Endothelial cell (in vitro differentiated cells): ENCODE data around the gene HSPA4. TPM values are rescaled to one million over a fixed set of nuclear protein-coding genes. Genes with fewer than 3 reads are reported as not detected.
"Not testable (repeated sequence)": the region's sequence is repeated elsewhere in the genome, so short reads cannot be mapped to it uniquely, and the experiment has no call there.

Source experiments
- DNase-seq: peaks from one replicate; pipeline ENCODE4 v3.0.0; 2021; ENCODE audit warnings: low spot score
- H3K27ac Mint-ChIP-seq: one replicate; pipeline ENCODE4 v1.8.0; 2021; ENCODE audit warnings: mixed read lengths, inconsistent platforms; ENCODE audit not compliant: unreplicated experiment
- H3K27me3 Mint-ChIP-seq: one replicate; pipeline ENCODE4 v1.8.0; 2021; ENCODE audit warnings: mild to moderate bottlenecking, moderate library complexity, mixed read lengths, inconsistent platforms; ENCODE audit not compliant: unreplicated experiment
- H3K36me3 Mint-ChIP-seq: one replicate; pipeline ENCODE4 v1.8.0; 2021; ENCODE audit warnings: mild to moderate bottlenecking, low read depth, mixed read lengths, inconsistent platforms; ENCODE audit not compliant: unreplicated experiment
- H3K4me1 Mint-ChIP-seq: one replicate; pipeline ENCODE4 v1.8.0; 2021; ENCODE audit warnings: mild to moderate bottlenecking, mixed read lengths, inconsistent platforms; ENCODE audit not compliant: unreplicated experiment
- H3K4me3 Mint-ChIP-seq: one replicate; pipeline ENCODE4 v1.8.0; 2021; ENCODE audit warnings: mild to moderate bottlenecking, mixed read lengths, inconsistent platforms; ENCODE audit not compliant: unreplicated experiment
- H3K9me3 Mint-ChIP-seq: one replicate; pipeline ENCODE4 v1.8.0; 2021; ENCODE audit warnings: mixed read lengths, inconsistent platforms; ENCODE audit not compliant: unreplicated experiment
- CTCF ChIP-seq: fragments of 200-600 bp; sonication (generic); IDR thresholded peaks from one replicate; pipeline ENCODE4 v1.5.0; 2021; ENCODE audit warnings: antibody characterized with exemption; ENCODE audit not compliant: unreplicated experiment
- long read RNA-seq: library from polyadenylated mRNA; unstranded; transcript quantifications from one replicate; pipeline ENCODE4 v2.0.0, GENCODE V29; 2020; ENCODE audit not compliant: unreplicated experiment
- total RNA-seq: library from RNA; stranded (reverse); fragmentation: NEBNext Ultra II Directional; extraction: Animal tissue kit (Norgen Biotek cat#: 25700); gene quantifications from one replicate; pipeline ENCODE4 v1.2.1, GENCODE V29; 2021; ENCODE audit not compliant: unreplicated experiment

The HSPA4 gene
- total RNA-seq = 162 TPM
- long read RNA-seq, full-length matches to known transcripts = 58 of 74 reads
- long read RNA-seq, partial matches to known transcripts = 5 of 74 reads
- long read RNA-seq, other reads (novel, unspliced or antisense) = 11 of 74 reads

DNA sequence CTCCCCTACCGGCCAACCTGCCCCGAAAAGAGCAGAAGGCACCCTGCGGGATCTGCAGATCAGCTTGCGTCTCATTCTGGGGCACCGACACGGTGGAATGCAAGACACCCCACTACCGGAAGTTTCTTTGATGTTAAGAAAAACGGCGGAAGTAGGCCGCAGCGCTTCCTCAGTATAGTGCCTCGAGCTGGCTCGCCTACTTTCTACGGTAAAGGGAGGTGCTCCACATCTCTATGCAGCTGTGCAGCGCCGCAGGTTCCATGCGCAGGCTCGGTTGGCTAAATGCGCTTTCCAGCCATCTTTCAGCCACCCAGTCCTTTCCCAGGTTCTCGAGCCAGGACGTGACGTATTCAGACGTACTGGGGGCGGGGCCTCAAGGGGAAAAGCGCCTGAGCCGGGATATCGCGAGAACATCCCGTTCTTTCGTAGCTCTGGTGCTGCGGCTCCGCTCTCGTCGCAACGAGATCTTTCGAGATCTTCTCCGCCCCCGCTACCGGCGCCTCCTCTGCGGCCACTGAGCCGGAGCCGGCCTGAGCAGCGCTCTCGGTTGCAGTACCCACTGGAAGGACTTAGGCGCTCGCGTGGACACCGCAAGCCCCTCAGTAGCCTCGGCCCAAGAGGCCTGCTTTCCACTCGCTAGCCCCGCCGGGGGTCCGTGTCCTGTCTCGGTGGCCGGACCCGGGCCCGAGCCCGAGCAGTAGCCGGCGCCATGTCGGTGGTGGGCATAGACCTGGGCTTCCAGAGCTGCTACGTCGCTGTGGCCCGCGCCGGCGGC, at the start of gene HSPA4:
TSS of gene HSPA4 (plus strand) at position 472 of the 775 bp plus-strand sequence. CDS start at position 710, 238 bp downstream.
- peaks cover 4% of the 10 kb centered on the region for H3K36me3 Mint-ChIP-seq
- TF ChIP-seq CTCF = no peak
- H3K4me3 Mint-ChIP-seq = peak within 1 kb of the TSS; percentile 89
- DNase-seq = peak; percentile 95
- H3K27ac Mint-ChIP-seq = peak within 1 kb of the TSS; percentile 97
- peaks cover 31% of the 10 kb centered on the region for H3K4me1 Mint-ChIP-seq
- no peaks in the 10 kb centered on the region for H3K9me3 Mint-ChIP-seq
- H3K27me3 Mint-ChIP-seq = peaks cover 2% of the 10 kb centered on the region

GRCh38 chr5:133006653-133007052, 45.2 kb upstream of the HSPA4 start:
- no peak overlapping the region for H3K4me3 Mint-ChIP-seq
- no peaks in the 10 kb centered on the region for H3K4me1 Mint-ChIP-seq
- no peak for TF ChIP-seq CTCF
- H3K36me3 Mint-ChIP-seq = peaks cover 13% of the 10 kb centered on the region
- no peak for DNase-seq
- no peaks in the 10 kb centered on the region for H3K27me3 Mint-ChIP-seq
- H3K9me3 Mint-ChIP-seq = no peaks in the 10 kb centered on the region
- H3K27ac Mint-ChIP-seq = no peak overlapping the region

DNA sequence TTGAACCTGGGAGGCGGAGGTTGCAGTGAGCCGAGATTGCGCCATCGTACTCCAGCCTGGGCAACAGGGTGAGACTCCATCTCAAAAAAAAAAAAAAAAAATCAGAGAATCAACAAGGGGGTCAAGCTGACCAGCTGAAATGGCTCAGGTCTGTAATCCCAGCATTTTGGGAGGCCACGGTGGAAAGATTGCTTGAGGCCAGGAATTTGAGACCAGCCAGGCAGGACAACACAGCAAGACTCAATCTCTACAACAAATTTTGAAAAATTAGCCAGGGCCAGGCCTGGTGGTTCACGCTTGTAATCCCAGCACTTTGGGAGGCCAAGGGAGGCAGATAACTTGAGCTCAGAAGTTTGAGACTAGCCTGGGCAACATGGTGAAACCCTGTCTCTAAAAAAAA, 43.4 kb upstream of the HSPA4 start:
- H3K27ac Mint-ChIP-seq, H3K36me3 Mint-ChIP-seq, H3K4me3 Mint-ChIP-seq, H3K27me3 Mint-ChIP-seq, H3K4me1 Mint-ChIP-seq, H3K9me3 Mint-ChIP-seq, DNase-seq: not testable (repeated sequence)

DNA sequence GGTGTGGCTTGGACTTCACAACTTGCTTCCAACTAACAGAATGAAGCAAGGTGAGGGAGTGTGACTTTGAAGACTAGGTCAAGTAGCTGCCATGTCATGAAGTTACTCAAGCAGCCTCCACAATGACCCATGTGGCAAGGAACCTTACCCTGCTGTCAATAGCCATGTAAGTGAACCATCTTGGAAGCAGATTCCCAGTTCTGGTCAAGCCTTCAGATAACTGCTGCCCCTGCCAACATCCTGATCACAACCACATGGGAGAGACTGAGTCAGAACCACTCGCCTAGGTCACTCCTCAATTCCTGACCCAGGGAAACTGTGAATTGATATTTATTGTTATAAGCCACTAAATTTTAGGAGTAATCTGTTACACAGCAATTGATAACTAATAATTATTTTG, 36.3 kb upstream of the HSPA4 start:
- no peak for DNase-seq
- Mint-ChIP-seq H3K4me3 (no peak overlapping the region), H3K27ac (no peak overlapping the region), H3K4me1 (no peaks in the 10 kb centered on the region), H3K27me3 (no peaks in the 10 kb centered on the region), H3K9me3 (no peaks in the 10 kb centered on the region), H3K36me3 (peaks cover 6% of the 10 kb centered on the region)
- TF ChIP-seq CTCF = no peak

DNA sequence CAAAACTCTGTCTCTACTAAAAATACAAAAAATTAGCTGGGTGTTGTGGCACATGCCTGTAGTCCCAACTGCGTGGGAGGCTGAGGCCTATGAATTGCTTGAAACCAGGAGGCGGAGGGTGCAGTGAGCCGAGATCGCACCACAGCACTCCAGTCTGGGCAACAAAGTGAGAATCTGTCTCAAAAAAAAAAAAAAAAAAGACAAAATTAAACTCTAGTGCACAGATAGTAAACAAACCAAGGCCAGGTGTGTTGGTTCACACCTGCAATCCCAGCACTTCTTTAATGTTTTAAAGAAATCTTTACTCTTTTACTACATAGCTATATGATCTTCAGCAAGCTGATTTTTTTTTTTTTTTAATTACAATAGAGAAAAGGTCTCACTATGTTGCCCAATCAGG, 33.8 kb upstream of the HSPA4 start:
- Mint-ChIP-seq H3K9me3 (no peaks in the 10 kb centered on the region), H3K27me3 (no peaks in the 10 kb centered on the region), H3K4me3 (no peak overlapping the region), H3K27ac (no peak overlapping the region), H3K4me1 (no peaks in the 10 kb centered on the region), H3K36me3 (peaks cover 10% of the 10 kb centered on the region)
- no peak for DNase-seq
- TF ChIP-seq CTCF = no peak

DNA sequence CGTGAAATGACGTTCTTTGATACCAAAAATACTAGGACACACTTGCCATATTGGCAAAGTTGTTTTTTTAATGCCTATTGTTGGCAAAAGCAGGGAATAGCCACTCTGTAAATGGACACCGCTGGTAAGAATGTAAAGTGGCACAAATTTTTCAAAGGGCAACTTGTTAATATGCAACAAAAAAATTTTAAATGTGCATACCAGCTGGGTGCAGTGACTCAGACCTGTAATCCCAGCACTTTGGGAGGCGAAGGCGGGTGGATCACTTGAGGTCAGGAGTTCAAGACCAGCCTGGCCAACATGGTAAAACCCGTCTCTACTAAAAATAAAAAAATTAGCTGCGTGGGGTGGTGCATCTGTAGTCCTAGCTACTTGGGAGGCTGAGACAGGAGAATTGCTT, 32.3 kb upstream of the HSPA4 start:
- not testable (repeated sequence) for H3K27ac Mint-ChIP-seq
- peaks cover 12% of the 10 kb centered on the region for H3K36me3 Mint-ChIP-seq

More for the DNA sequence above, 32.3 kb upstream of the HSPA4 start:
- not testable (repeated sequence) for H3K9me3 Mint-ChIP-seq, DNase-seq, H3K27me3 Mint-ChIP-seq, H3K4me1 Mint-ChIP-seq, H3K4me3 Mint-ChIP-seq
